B cell (primary cell): ENCODE results near the gene BLACAT1. TPM values are rescaled to one million over a fixed set of nuclear protein-coding genes. Genes with fewer than 3 reads are reported as not detected.

ENCODE experiments used
- ATAC-seq: fragments of 200-7000 bp; cut with Tn5 transposase; one replicate; pipeline ENCODE4 v1.10.0; 2021; ENCODE audit warnings: low read depth, mild to moderate bottlenecking, moderate number of reproducible peaks, moderate library complexity
- CTCF ChIA-PET: fragments of 350-600 bp; sonication (Branson Sonifier 250); formaldehyde crosslinking; loops from one replicate; lab custom pipeline; 2021; ENCODE audit warnings: antibody characterized with exemption, inconsistent platforms; lab: Charles Lee
- POLR2A ChIA-PET: fragments of 350-600 bp; sonication (Branson Sonifier 250); formaldehyde crosslinking; loops from one replicate; lab custom pipeline; 2021; ENCODE audit warnings: antibody characterized with exemption; lab: Charles Lee
- DNase-seq: peaks from one replicate; pipeline ENCODE4 v3.0.0; 2013
- H2AFZ ChIP-seq: 2 replicates; pipeline ENCODE4 v1.6.1; 2012; ENCODE audit warnings: mild to moderate bottlenecking, low read depth, low read length; ENCODE audit not compliant: insufficient read depth, poor library complexity, severe bottlenecking
- H3K27ac ChIP-seq, 2 donors: 1 replicate in 1 of 2; 2 replicates in 1 of 2; pipeline ENCODE4 v1.5.1; 2012 to 2013; ENCODE audit warnings: low read length in 2 of 2, mild to moderate bottlenecking in 2 of 2, moderate library complexity in 1 of 2
- H3K27me3 ChIP-seq, 4 experiments: fragments of 200-600 bp in 1 of 4; sonication (generic) in 1 of 4; replicated peaks in 1 of 4; 1 replicate in 2 of 4; 2 replicates in 2 of 4; pipeline versions ENCODE4 v1.6.1 to v1.7.0; 2013 to 2016; ENCODE audit warnings: low read length in 3 of 4, mild to moderate bottlenecking in 2 of 4, mixed read lengths in 1 of 4, moderate library complexity in 1 of 4; ENCODE audit not compliant: insufficient read depth in 4 of 4, control insufficient read depth in 3 of 4; ENCODE audit errors: control extremely low read depth in 1 of 4
- H3K36me3 ChIP-seq, 2 experiments: replicated peaks in 1 of 2; 1 replicate in 1 of 2; 2 replicates in 1 of 2; pipeline versions ENCODE4 v1.6.1 to v1.7.1; 2013; ENCODE audit warnings: low read length in 1 of 2; ENCODE audit not compliant: insufficient read depth in 2 of 2, control insufficient read depth in 1 of 2; ENCODE audit errors: control extremely low read depth in 1 of 2, extremely low read depth in 1 of 2
- H3K4me1 ChIP-seq, 2 donors: fragments of 200-600 bp in 1 of 2; sonication (generic) in 1 of 2; 1 replicate in 1 of 2; 2 replicates in 1 of 2; pipeline versions ENCODE4 v1.5.1 to v1.6.1; 2013 to 2017; ENCODE audit warnings: low read length in 2 of 2; ENCODE audit not compliant: control insufficient read depth in 2 of 2, insufficient read depth in 2 of 2
- H3K4me2 ChIP-seq: replicated peaks from 2 replicates; pipeline ENCODE3; 2012; ENCODE audit warnings: mild to moderate bottlenecking, low read depth, low read length; ENCODE audit not compliant: poor library complexity, severe bottlenecking
- H3K4me3 ChIP-seq, 5 experiments: fragments of 200-600 bp in 1 of 5; sonication (generic) in 1 of 5; 1 replicate in 3 of 5; 2 replicates in 2 of 5; pipeline versions ENCODE4 v1.5.1 to v1.7.0; 2011 to 2016; ENCODE audit warnings: low read length in 4 of 5, mild to moderate bottlenecking in 4 of 5, low read depth in 2 of 5, control low read depth in 1 of 5, moderate library complexity in 1 of 5; ENCODE audit not compliant: insufficient read depth in 1 of 5; ENCODE audit errors: control extremely low read depth in 1 of 5, extremely low read depth in 1 of 5
- H3K79me2 ChIP-seq: fragments of 200-600 bp; sonication (generic); one replicate; pipeline ENCODE4 v1.6.0; 2016; ENCODE audit warnings: low read length; ENCODE audit not compliant: control insufficient read depth, insufficient read depth
- H3K9ac ChIP-seq: fragments of 200-600 bp; sonication (generic); 2 replicates; pipeline ENCODE4 v1.6.1; 2017; ENCODE audit warnings: mild to moderate bottlenecking, low read length, moderate library complexity
- H3K9me3 ChIP-seq, 3 donors: one replicate each; pipeline versions ENCODE4 v1.6.1 to v1.7.1; 2013; ENCODE audit warnings: low read length in 2 of 3; ENCODE audit not compliant: control insufficient read depth in 2 of 3, insufficient read depth in 1 of 3; ENCODE audit errors: control extremely low read depth in 1 of 3
- H4K20me1 ChIP-seq: 2 replicates; pipeline ENCODE4 v1.6.0; 2012; ENCODE audit warnings: mild to moderate bottlenecking, low read length; ENCODE audit not compliant: insufficient read depth, control insufficient read depth, poor library complexity, severe bottlenecking
- H3K27ac Mint-ChIP-seq: one replicate; pipeline ENCODE4 v1.8.0; 2021; ENCODE audit warnings: mixed read lengths
- H3K27me3 Mint-ChIP-seq: one replicate; pipeline ENCODE4 v1.8.0; 2021; ENCODE audit warnings: mixed read lengths
- H3K4me1 Mint-ChIP-seq: one replicate; pipeline ENCODE4 v1.8.0; 2021; ENCODE audit warnings: mixed read lengths
- H3K4me3 Mint-ChIP-seq: one replicate; pipeline ENCODE4 v1.8.0; 2021; ENCODE audit warnings: mixed read lengths
- H3K9me3 Mint-ChIP-seq: one replicate; pipeline ENCODE4 v1.8.0; 2022; ENCODE audit warnings: mixed read lengths; ENCODE audit not compliant: insufficient read depth
- CTCF ChIP-seq: fragments of 200-600 bp; IDR thresholded peaks from one replicate; pipeline ENCODE4 v1.8.0; 2022; ENCODE audit warnings: antibody characterized with exemption, mild to moderate bottlenecking
- EZH2 ChIP-seq: IDR thresholded peaks from 2 replicates; pipeline ENCODE4 v1.6.1; 2012; ENCODE audit warnings: borderline replicate concordance, low read depth, mild to moderate bottlenecking, moderate library complexity, low read length; ENCODE audit not compliant: insufficient read depth, poor library complexity, severe bottlenecking
- WGBS: methylation state at CpG from one replicate; pipeline ENCODE4 v1.1.5; 2013; ENCODE audit warnings: missing lambda C conversion rate; ENCODE audit not compliant: insufficient coverage; 5-methylcytosine and 5-hydroxymethylcytosine counted together
- intact Hi-C: fragments of 100-400 bp; cut with micrococcal nuclease; formaldehyde crosslinking; loops from one replicate; pipeline ENCODE4 v1.10.0; 2022
- polyA plus RNA-seq: library from polyadenylated mRNA; depleted of rRNA; stranded (reverse); fragments of >200 nt; gene quantifications from 2 replicates; pipeline ENCODE4 v1.2.3, GENCODE V29; 2012
- total RNA-seq, 2 donors: library from RNA; stranded (reverse); fragments of 120-200 nt in 1 of 2; gene quantifications; 1 replicate in 1 of 2; 2 replicates in 1 of 2; pipeline versions ENCODE4 v1.2.3 to v1.2.4, GENCODE V29; 2013 to 2022

The BLACAT1 gene
- total and polyA plus RNA-seq, 2 donors (not counting 1 experiment from before 2014, with no cell fraction given) = 0.03 TPM; not detected in 1

GRCh38 chr1:205452364-205452763 lies 3.5 kb downstream of the BLACAT1 start:
- Mint-ChIP-seq H3K27me3 (peaks cover 40% of the 10 kb centered on the region), H3K27ac (no peak overlapping the region), H3K9me3 (no peaks in the 10 kb centered on the region), H3K4me3 (no peak overlapping the region), H3K4me1 (peaks cover 15% of the 10 kb centered on the region)
- no peak overlapping the region for H3K27ac ChIP-seq
- peaks cover 0 to 15% (median 0%) of the 10 kb centered on the region in 3 donors for H3K9me3 ChIP-seq
- H3K4me3 ChIP-seq = no peak overlapping the region
- H4K20me1 ChIP-seq = no peaks in the 10 kb centered on the region
- no peaks in the 10 kb centered on the region for H3K79me2 ChIP-seq
- no peak for ATAC-seq
- H3K9ac ChIP-seq = no peak overlapping the region
- no peak overlapping the region for H3K4me2 ChIP-seq
- intact Hi-C loops = no loop called here
- peaks cover 24 to 27% of the 10 kb centered on the region in 2 donors for H3K4me1 ChIP-seq
- no peak overlapping the region for H2AFZ ChIP-seq
- peaks cover 0 to 77% (median 45%) of the 10 kb centered on the region in 4 experiments for H3K27me3 ChIP-seq
- POLR2A ChIA-PET = no interaction called here
- TF ChIP-seq EZH2 = no peak
- no peak for TF ChIP-seq CTCF
- 100% methylated on average over 1 of the region's 2 CpGs for WGBS
- H3K36me3 ChIP-seq = no peaks in the 10 kb centered on the region
- no peak for DNase-seq
- CTCF ChIA-PET = interaction anchor here (2.1 kb wide), 1 partner anchor 33 kb away, joined by 6 read pairs; no protein-coding TSS in a partner anchor

GRCh38 chr1:205451759-205452164 lies 4.1 kb downstream of the BLACAT1 start:
- H3K4me2 ChIP-seq = no peak overlapping the region
- H3K9me3 Mint-ChIP-seq = no peaks in the 10 kb centered on the region
- TF ChIP-seq CTCF (no peak), EZH2 (no peak)
- ChIA-PET CTCF (interaction anchor here (2.1 kb wide), 1 partner anchor 34 kb away, joined by 6 read pairs; no protein-coding TSS in a partner anchor), POLR2A (no interaction called here)
- no peaks in the 10 kb centered on the region for H4K20me1 ChIP-seq
- H3K4me1 ChIP-seq = peaks cover 22 to 23% of the 10 kb centered on the region in 2 donors
- H3K36me3 ChIP-seq = no peaks in the 10 kb centered on the region
- H3K79me2 ChIP-seq = no peaks in the 10 kb centered on the region
- H3K4me3 ChIP-seq = no peak overlapping the region
- no peak overlapping the region for H3K9ac ChIP-seq
- peaks cover 0 to 73% (median 43%) of the 10 kb centered on the region in 4 experiments for H3K27me3 ChIP-seq
- 80% methylated on average over 2 of the region's 2 CpGs for WGBS
- no peak for DNase-seq
- peaks cover 0 to 15% (median 0%) of the 10 kb centered on the region in 3 donors for H3K9me3 ChIP-seq
- ATAC-seq = no peak
- H3K27me3 Mint-ChIP-seq = peaks cover 43% of the 10 kb centered on the region
- H3K27ac ChIP-seq = no peak overlapping the region
- H3K4me3 Mint-ChIP-seq = no peak overlapping the region
- H3K27ac Mint-ChIP-seq = no peak overlapping the region
- intact Hi-C loops = no loop called here
- peaks cover 15% of the 10 kb centered on the region for H3K4me1 Mint-ChIP-seq
- H2AFZ ChIP-seq = no peak overlapping the region
